Fibroblast of skin of back (primary cell): Measurements from ENCODE around the gene LRRC8E.

ENCODE experiments used
- DNase-seq: peaks from one replicate; pipeline ENCODE4 v3.0.0-alpha.2; 2013

LRRC8E gene

GRCh38 chr19:7887408-7888144, 734 bp upstream of the LRRC8E start:
- DNase-seq = no peak

GRCh38 chr19:7888826-7889217, 512 bp downstream of the LRRC8E start:
- DNase-seq = no peak

GRCh38 chr19:7893362-7894101, 5.2 kb downstream of the LRRC8E start:
- peak; percentile 50 for DNase-seq

GRCh38 chr19:7894612-7895309, 6.5 kb downstream of the LRRC8E start:
- no peak for DNase-seq

- DNase-seq = no peak
Observed at GRCh38 chr19:7895565-7895964, 7.3 kb downstream of the LRRC8E start.

GRCh38 chr19:7897292-7897691, 9.0 kb downstream of the LRRC8E start:
- no peak for DNase-seq

GRCh38 chr19:7898967-7899366, 10.7 kb downstream of the LRRC8E start:
- DNase-seq = no peak

GRCh38 chr19:7899751-7900378, 11.6 kb downstream of the LRRC8E start:
- no peak for DNase-seq

- DNase-seq = no peak
Observed at GRCh38 chr19:7900401-7900870, 12.1 kb downstream of the LRRC8E start.

GRCh38 chr19:7900931-7901330, 12.6 kb downstream of the LRRC8E start:
- DNase-seq = no peak

- no peak for DNase-seq
Observed at GRCh38 chr19:7901337-7901736, 13.0 kb downstream of the LRRC8E start.

- DNase-seq = no peak
Observed at GRCh38 chr19:7902796-7903243, 14.5 kb downstream of the LRRC8E start.

GRCh38 chr19:7903244-7904073, 15.1 kb downstream of the LRRC8E start, which contains the start of gene MAP2K7:
TSS of gene MAP2K7 (plus strand) at chr19:7903877. CDS start at chr19:7903945, 68 bp downstream.
- DNase-seq = peak; percentile 98

- DNase-seq = peak; percentile 27
Observed at GRCh38 chr19:7904074-7905020, 16.0 kb downstream of the LRRC8E start.

- no peak for DNase-seq
Observed at GRCh38 chr19:7905268-7905667, 17.0 kb downstream of the LRRC8E start.

GRCh38 chr19:7905859-7906258, 17.5 kb downstream of the LRRC8E start:
- DNase-seq = no peak

- DNase-seq = no peak
Observed at GRCh38 chr19:7907122-7907521, 18.8 kb downstream of the LRRC8E start.

- DNase-seq = no peak
Observed at GRCh38 chr19:7907544-7907943, 19.2 kb downstream of the LRRC8E start.

- DNase-seq = no peak
Observed at GRCh38 chr19:7908078-7908699, 19.9 kb downstream of the LRRC8E start.
